SK-N-SH treated with all-trans-retinoic acid at 6 μM for 48 hours (cell line): ENCODE results near the gene P2RX4.
"Not testable (repeated sequence)": the region's sequence is repeated elsewhere in the genome, so short reads cannot be mapped to it uniquely, and the experiment has no call there.

Experiments
- ATAC-seq: fragments of 200-7000 bp; cut with Tn5 transposase; 3 replicates; pipeline ENCODE4 v1.9.1; 2020; ENCODE audit warnings: mild to moderate bottlenecking, moderate library complexity
- ARNTL ChIP-seq: fragments of 450-650 bp; formaldehyde crosslinking; IDR thresholded peaks from 2 replicates; pipeline ENCODE4 v1.5.0; 2020; ENCODE audit warnings: low read depth, mild to moderate bottlenecking, moderate library complexity, borderline replicate concordance
- BACH2 ChIP-seq: fragments of 250-450 bp; sonication (Bioruptor Pico); IDR thresholded peaks from 2 replicates; pipeline ENCODE4 v1.9.0; 2021; ENCODE audit warnings: mild to moderate bottlenecking, borderline replicate concordance
- CREB5 ChIP-seq: fragments of 250-450 bp; sonication (Bioruptor Pico); IDR thresholded peaks from 2 replicates; pipeline ENCODE4 v1.5.1; 2020; ENCODE audit warnings: low read depth, mild to moderate bottlenecking, moderate library complexity
- CSRNP3 ChIP-seq: fragments of 250-450 bp; sonication (Bioruptor Pico); IDR thresholded peaks from 2 replicates; pipeline ENCODE4 v1.5.1; 2021; ENCODE audit warnings: mild to moderate bottlenecking, moderate library complexity
- ESRRG ChIP-seq: fragments of 250-450 bp; sonication (Bioruptor Pico); IDR thresholded peaks from 2 replicates; pipeline ENCODE4 v1.6.1; 2021; ENCODE audit warnings: mild to moderate bottlenecking
- GLIS3 ChIP-seq: fragments of 250-450 bp; sonication (Bioruptor Pico); IDR thresholded peaks from 2 replicates; pipeline ENCODE4 v1.5.0; 2020; ENCODE audit warnings: mild to moderate bottlenecking, moderate library complexity
- PATZ1 ChIP-seq: fragments of 250-450 bp; sonication (Bioruptor Pico); IDR thresholded peaks from 2 replicates; pipeline ENCODE4 v1.8.0; 2020; ENCODE audit warnings: mild to moderate bottlenecking, moderate library complexity, borderline replicate concordance
- PPARA ChIP-seq: fragments of 250-450 bp; sonication (Bioruptor Pico); IDR thresholded peaks from 2 replicates; pipeline ENCODE4 v1.5.0; 2020; ENCODE audit warnings: mild to moderate bottlenecking, borderline replicate concordance
- RARB ChIP-seq: fragments of 250-450 bp; sonication (Bioruptor Pico); IDR thresholded peaks from 2 replicates; pipeline ENCODE4 v1.8.0; 2021; ENCODE audit warnings: mild to moderate bottlenecking, moderate library complexity
- SNAI2 ChIP-seq: fragments of 250-450 bp; sonication (Bioruptor Pico); IDR thresholded peaks from 2 replicates; pipeline ENCODE4 v1.5.0; 2020; ENCODE audit warnings: mild to moderate bottlenecking, moderate library complexity
- TCF4 ChIP-seq: fragments of 250-450 bp; sonication (Bioruptor Pico); IDR thresholded peaks from 2 replicates; pipeline ENCODE4 v1.8.0; 2021; ENCODE audit warnings: mild to moderate bottlenecking, moderate library complexity, borderline replicate concordance
- TOX ChIP-seq: fragments of 250-450 bp; sonication (Bioruptor Pico); IDR thresholded peaks from 2 replicates; pipeline ENCODE4 v1.8.0; 2021; ENCODE audit warnings: mild to moderate bottlenecking, moderate library complexity, borderline replicate concordance
- TSHZ2 ChIP-seq: fragments of 250-450 bp; sonication (Bioruptor Pico); IDR thresholded peaks from 2 replicates; pipeline ENCODE4 v1.5.0; 2020; ENCODE audit warnings: mild to moderate bottlenecking, moderate library complexity
- ZC3H10 ChIP-seq: fragments of 250-450 bp; sonication (Bioruptor Pico); IDR thresholded peaks from 2 replicates; pipeline ENCODE4 v1.5.1; 2021; ENCODE audit warnings: mild to moderate bottlenecking, moderate library complexity
- ZFP3 ChIP-seq: fragments of 250-450 bp; sonication (Bioruptor Pico); IDR thresholded peaks from 2 replicates; pipeline ENCODE4 v1.5.0; 2020; ENCODE audit warnings: mild to moderate bottlenecking, moderate library complexity
- ZFP30 ChIP-seq: fragments of 450-650 bp; formaldehyde crosslinking; IDR thresholded peaks from 2 replicates; pipeline ENCODE4 v1.5.0; 2022; ENCODE audit warnings: mild to moderate bottlenecking, moderate library complexity
- ZNF565 ChIP-seq: fragments of 450-650 bp; formaldehyde crosslinking; conservative IDR thresholded peaks from 2 replicates; pipeline ENCODE4 v1.5.0; 2020; ENCODE audit warnings: low read depth, mild to moderate bottlenecking, moderate library complexity
- ZNF70 ChIP-seq: fragments of 450-650 bp; formaldehyde crosslinking; IDR thresholded peaks from 2 replicates; pipeline ENCODE4 v1.5.0; 2020; ENCODE audit warnings: mild to moderate bottlenecking, moderate library complexity
- ZNF8 ChIP-seq: fragments of 450-650 bp; formaldehyde crosslinking; IDR thresholded peaks from 2 replicates; pipeline ENCODE4 v1.5.0; 2020; ENCODE audit warnings: mild to moderate bottlenecking, moderate library complexity
- TF ChIP-seq, protein P1 (sequence below): fragments of 250-450 bp; sonication (Bioruptor Pico); IDR thresholded peaks from 2 replicates; pipeline ENCODE4 v1.8.0; 2021; ENCODE audit warnings: low read depth, mild to moderate bottlenecking, moderate library complexity, borderline replicate concordance

P2RX4 gene

GRCh38 chr12:121191151-121191550 is 18.8 kb upstream of the P2RX4 start:
- no peak for ATAC-seq
- TF ChIP-seq ZNF565 (CRISPR knock-in tag) (no peak), ZC3H10 (no peak), ZFP30 (CRISPR knock-in tag) (no peak), RARB (CRISPR knock-in tag) (no peak), ZNF8 (CRISPR knock-in tag) (no peak), TOX (CRISPR knock-in tag) (no peak), GLIS3 (CRISPR knock-in tag) (no peak)

DNA sequence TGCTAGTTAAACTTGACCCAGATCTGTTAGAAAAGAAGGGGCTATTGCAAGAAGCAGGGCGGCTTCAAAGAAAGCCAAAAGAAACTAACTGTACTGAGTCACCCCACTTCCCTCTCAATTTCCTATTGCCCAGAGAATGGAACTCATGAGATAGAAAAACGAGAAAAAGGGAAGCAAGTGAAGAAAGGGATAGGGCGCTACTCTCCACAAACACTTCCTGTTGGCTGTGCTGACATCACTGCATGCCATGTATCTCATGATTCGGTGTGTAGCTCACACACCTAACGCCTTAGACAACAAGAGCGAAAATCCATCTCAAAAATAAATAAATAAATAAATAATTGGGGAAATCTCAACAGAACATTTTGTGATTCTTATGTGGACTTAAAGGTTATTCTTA is 13.0 kb upstream of the P2RX4 start:
- TF ChIP-seq CREB5: no peak
- no peak for TF ChIP-seq BACH2 (CRISPR knock-in tag)
- TF ChIP-seq ARNTL (CRISPR knock-in tag): no peak
- no peak for TF ChIP-seq ESRRG
- no peak for TF ChIP-seq ZFP3 (CRISPR knock-in tag)
- no peak for ATAC-seq

DNA sequence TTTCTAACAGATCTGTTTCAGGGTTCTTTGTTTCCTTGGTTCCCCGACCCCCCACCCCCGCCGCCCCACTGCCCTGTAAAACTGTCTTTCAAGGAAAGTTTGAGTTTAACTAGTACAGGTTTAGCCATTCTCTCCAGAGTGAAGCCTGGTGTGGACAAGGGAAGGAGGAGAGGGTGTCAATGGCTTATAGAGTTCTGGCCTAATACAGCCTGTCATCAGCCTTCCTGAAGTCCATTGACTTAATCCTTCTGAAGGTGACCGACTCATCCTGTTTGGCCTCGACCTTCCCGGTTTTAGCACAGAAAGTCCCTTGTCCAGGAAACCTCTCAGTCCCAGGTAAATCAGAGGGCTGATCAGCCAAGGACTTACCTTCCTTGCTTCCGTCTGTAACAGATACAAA is 11.0 kb upstream of the P2RX4 start:
- TF ChIP-seq ARNTL (CRISPR knock-in tag) (no peak), ZNF565 (CRISPR knock-in tag) (no peak), PPARA (no peak), SNAI2 (CRISPR knock-in tag) (no peak), PATZ1 (CRISPR knock-in tag) (no peak), CREB5 (no peak), ZNF70 (CRISPR knock-in tag) (no peak), ZNF8 (CRISPR knock-in tag) (no peak), BACH2 (CRISPR knock-in tag) (no peak), TSHZ2 (CRISPR knock-in tag) (no peak), TCF4 (CRISPR knock-in tag) (no peak), ZFP30 (CRISPR knock-in tag) (no peak), CSRNP3 (CRISPR knock-in tag) (no peak)
- TF ChIP-seq, protein P1, sequence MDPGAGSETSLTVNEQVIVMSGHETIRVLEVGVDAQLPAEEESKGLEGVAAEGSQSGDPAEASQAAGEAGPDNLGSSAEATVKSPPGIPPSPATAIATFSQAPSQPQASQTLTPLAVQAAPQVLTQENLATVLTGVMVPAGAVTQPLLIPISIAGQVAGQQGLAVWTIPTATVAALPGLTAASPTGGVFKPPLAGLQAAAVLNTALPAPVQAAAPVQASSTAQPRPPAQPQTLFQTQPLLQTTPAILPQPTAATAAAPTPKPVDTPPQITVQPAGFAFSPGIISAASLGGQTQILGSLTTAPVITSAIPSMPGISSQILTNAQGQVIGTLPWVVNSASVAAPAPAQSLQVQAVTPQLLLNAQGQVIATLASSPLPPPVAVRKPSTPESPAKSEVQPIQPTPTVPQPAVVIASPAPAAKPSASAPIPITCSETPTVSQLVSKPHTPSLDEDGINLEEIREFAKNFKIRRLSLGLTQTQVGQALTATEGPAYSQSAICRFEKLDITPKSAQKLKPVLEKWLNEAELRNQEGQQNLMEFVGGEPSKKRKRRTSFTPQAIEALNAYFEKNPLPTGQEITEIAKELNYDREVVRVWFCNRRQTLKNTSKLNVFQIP: no peak
- no peak for ATAC-seq

- ATAC-seq: not testable (repeated sequence)
Measured at GRCh38 chr12:121201140-121201539, 8.8 kb upstream of the P2RX4 start.
